ENCODE results near the gene PIGA.

GRCh38 chrX:15359701-15360100, 24.4 kb upstream of the PIGA start:
- TF ChIP-seq, protein P1, sequence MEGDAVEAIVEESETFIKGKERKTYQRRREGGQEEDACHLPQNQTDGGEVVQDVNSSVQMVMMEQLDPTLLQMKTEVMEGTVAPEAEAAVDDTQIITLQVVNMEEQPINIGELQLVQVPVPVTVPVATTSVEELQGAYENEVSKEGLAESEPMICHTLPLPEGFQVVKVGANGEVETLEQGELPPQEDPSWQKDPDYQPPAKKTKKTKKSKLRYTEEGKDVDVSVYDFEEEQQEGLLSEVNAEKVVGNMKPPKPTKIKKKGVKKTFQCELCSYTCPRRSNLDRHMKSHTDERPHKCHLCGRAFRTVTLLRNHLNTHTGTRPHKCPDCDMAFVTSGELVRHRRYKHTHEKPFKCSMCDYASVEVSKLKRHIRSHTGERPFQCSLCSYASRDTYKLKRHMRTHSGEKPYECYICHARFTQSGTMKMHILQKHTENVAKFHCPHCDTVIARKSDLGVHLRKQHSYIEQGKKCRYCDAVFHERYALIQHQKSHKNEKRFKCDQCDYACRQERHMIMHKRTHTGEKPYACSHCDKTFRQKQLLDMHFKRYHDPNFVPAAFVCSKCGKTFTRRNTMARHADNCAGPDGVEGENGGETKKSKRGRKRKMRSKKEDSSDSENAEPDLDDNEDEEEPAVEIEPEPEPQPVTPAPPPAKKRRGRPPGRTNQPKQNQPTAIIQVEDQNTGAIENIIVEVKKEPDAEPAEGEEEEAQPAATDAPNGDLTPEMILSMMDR (conservative IDR thresholded peaks at IDR 0.05; ENCODE audit: low read length) = no peak
- no peak for TF ChIP-seq EZH2phosphoT487 (IDR thresholded peaks at IDR 0.05; ENCODE audit: borderline replicate concordance)

Data from Loucy (cell line).